Esophagus muscularis mucosa (tissue), 2 donors: ENCODE results near the gene CD63.

Experiments used
- EP300 ChIP-seq: sonication (generic); formaldehyde crosslinking; IDR thresholded peaks from one replicate; pipeline ENCODE4 v1.6.1; 2017; ENCODE audit warnings: antibody characterized with exemption
- POLR2A ChIP-seq: fragments of 450-650 bp; IDR thresholded peaks from one replicate; pipeline ENCODE4 v1.6.1; 2017; ENCODE audit warnings: antibody characterized with exemption, moderate library complexity, mild to moderate bottlenecking, low read depth

DNA sequence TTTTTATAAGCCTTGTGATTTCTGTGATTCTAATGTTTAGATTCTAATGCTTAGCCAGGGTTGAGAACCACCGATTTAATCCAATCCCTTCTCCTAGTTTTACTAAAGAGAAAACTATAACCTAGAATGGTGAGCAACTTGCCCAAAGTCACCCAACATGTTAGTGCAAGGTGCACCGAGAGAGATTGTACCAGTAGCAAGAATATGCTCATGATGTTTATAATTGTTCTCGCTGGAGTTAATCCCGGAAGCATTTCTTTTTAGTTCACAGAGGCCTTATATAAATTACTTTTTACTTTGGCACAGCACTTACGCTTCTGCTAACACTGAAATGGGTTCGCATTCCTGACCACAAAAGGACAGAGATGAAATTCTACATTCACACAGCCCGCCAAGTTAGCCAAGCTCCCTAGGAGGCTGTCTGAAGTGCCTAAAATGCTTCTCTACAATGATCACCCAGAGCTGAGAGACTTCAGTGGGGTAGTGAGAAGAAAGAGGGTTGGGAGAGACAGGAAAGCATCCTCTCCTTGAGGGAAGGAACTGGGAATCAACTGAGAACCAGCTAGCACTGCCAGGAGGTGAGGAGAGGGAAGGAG, 13.5 kb downstream of the CD63 start:
- TF ChIP-seq EP300 (peak; percentile 38), POLR2A (no peak)
